HG02852 (cell line): Measurements from ENCODE around the gene KRTAP9-3.
"Not testable (repeated sequence)": the region's sequence is repeated elsewhere in the genome, so short reads cannot be mapped to it uniquely, and the experiment has no call there.

Experiments
- ATAC-seq: cut with Tn5 transposase; IDR thresholded peaks from one replicate; pipeline ENCODE4 v1.9.1; 2021; ENCODE audit warnings: mild to moderate bottlenecking, moderate library complexity; ENCODE audit not compliant: unreplicated experiment

KRTAP9-3 gene

GRCh38 chr17:41249637-41250240 is 17.5 kb downstream of the KRTAP9-3 start, which contains the start of gene KRTAP9-4:
KRTAP9-4 (plus strand) TSS chr17:41249687; CDS start chr17:41249721, 34 bp downstream.
- not testable (repeated sequence) for ATAC-seq

GRCh38 chr17:41251261-41251660 is 19.0 kb downstream of the KRTAP9-3 start:
- no peak for ATAC-seq

- no peak for ATAC-seq
Observed at GRCh38 chr17:41254861-41255260, 22.6 kb downstream of the KRTAP9-3 start.

- not testable (repeated sequence) for ATAC-seq
Observed at GRCh38 chr17:41255381-41256290, 23.4 kb downstream of the KRTAP9-3 start, which contains the start of gene KRTAP9-9. KRTAP9-9 (plus strand) TSS chr17:41255384.

- no peak for ATAC-seq
Observed at GRCh38 chr17:41256291-41256685, 24.0 kb downstream of the KRTAP9-3 start.

- no peak for ATAC-seq
Observed at GRCh38 chr17:41258406-41258805, 26.2 kb downstream of the KRTAP9-3 start.

- no peak for ATAC-seq
Observed at GRCh38 chr17:41263212-41263611, 31.0 kb downstream of the KRTAP9-3 start.

- no peak for ATAC-seq
Observed at GRCh38 chr17:41264599-41264998, 32.4 kb downstream of the KRTAP9-3 start.

GRCh38 chr17:41265078-41265477 is 32.8 kb downstream of the KRTAP9-3 start, which contains the start of gene KRTAP9-6:
KRTAP9-6 (plus strand) TSS chr17:41265378; CDS start chr17:41265378, 0 bp downstream.
- no peak for ATAC-seq

GRCh38 chr17:41267711-41268110 is 35.5 kb downstream of the KRTAP9-3 start:
- ATAC-seq = no peak

GRCh38 chr17:41271323-41271722 is 39.1 kb downstream of the KRTAP9-3 start:
- not testable (repeated sequence) for ATAC-seq

GRCh38 chr17:41271858-41272257 is 39.6 kb downstream of the KRTAP9-3 start:
- no peak for ATAC-seq

- not testable (repeated sequence) for ATAC-seq
Observed at GRCh38 chr17:41275648-41276190, 43.5 kb downstream of the KRTAP9-3 start, which contains the start of gene KRTAP9-7. KRTAP9-7 (plus strand) TSS chr17:41275698; CDS start chr17:41275698, 0 bp downstream.

- ATAC-seq = no peak
Observed at GRCh38 chr17:41278176-41278955, 46.1 kb downstream of the KRTAP9-3 start.
